Fibroblast of gingiva (primary cell): ENCODE measurements around the gene GALM.
A peak's percentile ranks its signal among the peaks of the same experiment; 100 is the strongest.
"Not testable (repeated sequence)": the region's sequence is repeated elsewhere in the genome, so short reads cannot be mapped to it uniquely, and the experiment has no call there.

Experiments used
- DNase-seq: peaks from one replicate; pipeline ENCODE4 v3.0.0-alpha.2; 2011; ENCODE audit warnings: low read depth

The GALM gene

GRCh38 chr2:38742797-38743559, 77.1 kb downstream of the GALM start:
- DNase-seq, result no peak

DNA sequence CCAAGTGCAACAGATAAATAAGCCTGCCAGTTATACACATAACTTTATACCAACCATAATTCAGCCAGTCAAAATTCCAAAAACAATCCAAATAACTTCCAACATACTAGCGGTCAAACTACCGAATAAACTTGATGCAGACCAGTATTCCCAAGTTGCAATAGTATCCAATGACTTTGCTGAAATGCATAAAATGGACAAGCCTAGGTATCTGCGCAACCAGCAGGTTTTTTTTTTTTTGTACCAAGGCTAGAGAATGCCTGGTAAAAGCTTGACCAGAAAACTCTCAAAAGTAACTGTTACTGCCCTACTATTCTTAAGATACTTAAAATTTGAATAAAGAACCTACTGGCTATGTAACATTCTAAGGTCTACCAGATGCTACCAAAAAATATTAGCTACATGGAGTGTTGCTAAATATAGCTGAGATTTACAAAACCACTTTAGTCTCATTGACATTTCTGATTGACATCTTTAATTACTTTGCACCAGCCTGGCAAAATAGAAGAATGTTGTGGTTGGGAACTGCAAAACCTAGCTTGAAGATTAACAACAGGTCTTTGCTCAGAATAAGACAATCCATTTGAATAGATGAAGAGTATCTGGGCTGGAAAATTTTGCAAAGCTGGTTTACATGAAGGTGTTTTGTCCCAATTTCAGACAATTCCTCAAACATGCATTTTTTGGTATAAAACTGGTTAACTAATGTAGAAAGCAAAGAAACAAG, 77.9 kb downstream of the GALM start:
- DNase-seq, result no peak

DNA sequence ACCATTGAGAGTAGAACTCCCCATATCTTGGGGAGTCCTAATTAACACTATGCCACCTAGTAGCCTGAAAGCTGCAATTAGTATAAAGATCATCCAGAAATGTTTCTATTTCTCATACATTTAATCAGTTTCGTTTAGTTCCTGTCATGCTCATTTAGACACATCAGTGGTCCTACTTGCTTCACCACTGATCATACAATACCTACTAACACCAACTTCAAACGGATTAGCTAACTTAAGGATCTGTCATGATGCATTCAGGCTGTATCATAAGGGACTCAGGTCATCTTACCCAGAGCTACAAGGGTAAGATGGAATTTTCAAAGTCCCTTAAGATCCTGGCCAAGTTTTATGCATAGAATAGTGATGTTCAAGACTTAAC, 78.5 kb downstream of the GALM start:
- DNase-seq, result no peak

- DNase-seq, result no peak
Observed at GRCh38 chr2:38745267-38745666, 79.4 kb downstream of the GALM start.

- DNase-seq, result no peak
Observed at GRCh38 chr2:38747007-38747424, 81.1 kb downstream of the GALM start.

DNA sequence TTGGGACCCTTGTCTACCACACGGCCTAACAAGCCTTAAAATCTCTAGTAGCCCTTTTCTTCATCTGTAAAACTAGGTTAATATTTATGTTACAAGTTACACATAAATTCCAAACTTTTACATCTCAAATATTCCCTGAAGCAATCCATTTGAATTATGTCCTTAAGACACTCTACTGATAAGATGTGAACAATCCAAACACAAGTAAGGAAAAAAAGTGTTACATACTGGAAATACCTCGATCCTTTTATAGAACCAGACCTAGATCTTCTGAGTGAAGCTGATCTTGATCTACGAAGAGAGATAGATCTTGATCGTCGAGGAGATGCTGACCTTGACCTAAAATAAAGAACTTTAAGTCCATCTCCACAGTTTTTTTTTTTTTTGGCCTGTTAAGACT, 81.9 kb downstream of the GALM start:
- no peak for DNase-seq

DNA sequence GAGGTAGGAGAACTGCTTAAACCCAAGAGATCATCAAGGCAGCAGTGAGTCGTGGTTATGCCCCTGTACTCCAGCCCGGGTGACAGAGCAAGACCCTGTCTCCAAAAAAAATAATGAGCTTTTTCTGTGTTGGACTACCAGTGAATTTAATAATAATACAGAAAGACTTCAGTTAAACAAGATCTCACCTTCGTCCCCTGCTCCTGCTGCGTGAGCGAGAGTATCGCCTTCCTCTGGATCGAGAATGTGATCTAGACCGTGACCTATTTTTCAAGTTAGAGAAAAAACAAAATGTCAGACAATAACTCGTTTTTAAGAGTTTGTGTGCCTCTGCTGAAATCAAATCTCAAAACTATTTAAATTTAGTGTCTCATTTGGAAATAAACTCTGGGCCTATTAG, 82.5 kb downstream of the GALM start:
- no peak for DNase-seq

DNA sequence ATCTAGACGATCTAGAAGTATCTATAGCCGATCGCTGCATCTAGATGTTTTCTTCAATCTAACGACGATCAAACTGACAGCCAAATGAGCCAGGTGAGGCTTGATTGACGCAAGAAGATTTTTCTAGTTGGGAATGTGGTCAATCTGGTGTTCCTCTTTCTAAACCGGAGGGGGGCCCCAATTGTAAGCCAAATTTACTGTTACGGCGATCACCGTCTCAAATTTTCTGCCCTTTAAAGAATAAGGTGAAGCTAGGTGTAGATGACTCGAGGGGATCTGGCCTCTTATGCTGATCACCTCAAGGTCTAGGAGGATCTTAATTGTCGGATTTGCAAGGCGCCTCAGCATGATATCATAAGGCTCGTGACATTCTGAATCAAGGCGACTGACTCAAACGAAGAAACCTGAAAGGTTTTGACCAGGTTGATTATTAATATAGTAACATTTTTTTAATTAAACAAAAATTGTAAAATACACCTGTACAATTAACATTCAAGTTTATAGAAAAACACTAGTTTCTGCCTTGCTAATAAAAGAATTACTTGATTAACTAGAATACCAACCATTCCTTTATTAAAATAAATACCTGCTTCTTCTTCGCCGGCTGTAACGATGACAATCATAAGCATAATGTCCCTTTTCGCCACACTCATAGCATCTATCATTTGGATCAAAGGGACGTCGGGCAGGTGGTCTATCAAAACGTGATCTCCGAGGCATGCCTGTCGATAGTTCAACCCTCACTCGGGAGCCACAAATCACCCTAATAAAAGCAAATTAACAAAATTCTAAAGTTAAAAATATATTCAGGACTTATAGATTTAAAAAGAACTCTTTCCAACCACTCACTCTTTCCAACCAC, 83.3 kb downstream of the GALM start:
- no peak for DNase-seq

DNA sequence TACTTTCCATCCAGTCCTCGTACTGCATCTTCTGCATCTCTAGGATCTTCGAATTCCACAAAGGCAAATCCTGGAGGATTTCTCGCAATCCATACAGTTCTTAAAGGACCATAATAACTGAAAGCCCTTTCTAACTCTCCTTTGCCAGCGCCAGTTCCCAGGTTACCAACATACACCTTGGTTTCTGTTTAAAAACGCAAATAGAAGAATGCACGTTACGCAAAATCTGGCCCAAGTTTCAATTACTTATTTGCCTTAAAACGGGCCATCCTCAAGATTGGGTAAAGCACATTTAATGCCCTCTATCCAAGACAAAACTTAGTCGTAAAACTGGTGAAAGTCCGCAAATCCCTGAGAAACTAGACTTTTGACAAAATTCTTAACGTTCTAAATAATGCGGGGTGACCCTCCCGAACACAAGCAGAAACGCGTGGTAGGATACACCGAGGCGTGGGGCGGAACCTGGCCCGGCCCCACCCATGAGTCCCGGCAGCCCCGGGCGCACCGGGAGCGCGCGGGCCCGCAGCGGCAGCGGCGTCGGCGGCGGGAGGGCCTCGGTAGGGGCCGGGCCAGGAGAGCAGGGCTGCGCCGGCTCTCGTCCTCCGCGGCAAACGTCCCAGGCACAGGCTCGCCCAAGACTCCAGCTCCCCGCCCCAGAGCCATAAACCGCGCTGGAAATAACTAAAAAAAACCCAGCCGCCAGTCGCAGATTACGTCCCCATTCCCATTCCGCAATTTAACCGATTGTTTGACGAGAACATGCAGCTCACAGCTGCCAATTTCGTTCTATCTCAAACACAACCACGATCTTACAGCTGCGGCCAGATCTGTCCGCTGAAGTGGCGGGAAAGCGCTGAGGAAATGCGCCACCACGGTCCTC, 84.3 kb downstream of the GALM start:
- peak; percentile 36 for DNase-seq

DNA sequence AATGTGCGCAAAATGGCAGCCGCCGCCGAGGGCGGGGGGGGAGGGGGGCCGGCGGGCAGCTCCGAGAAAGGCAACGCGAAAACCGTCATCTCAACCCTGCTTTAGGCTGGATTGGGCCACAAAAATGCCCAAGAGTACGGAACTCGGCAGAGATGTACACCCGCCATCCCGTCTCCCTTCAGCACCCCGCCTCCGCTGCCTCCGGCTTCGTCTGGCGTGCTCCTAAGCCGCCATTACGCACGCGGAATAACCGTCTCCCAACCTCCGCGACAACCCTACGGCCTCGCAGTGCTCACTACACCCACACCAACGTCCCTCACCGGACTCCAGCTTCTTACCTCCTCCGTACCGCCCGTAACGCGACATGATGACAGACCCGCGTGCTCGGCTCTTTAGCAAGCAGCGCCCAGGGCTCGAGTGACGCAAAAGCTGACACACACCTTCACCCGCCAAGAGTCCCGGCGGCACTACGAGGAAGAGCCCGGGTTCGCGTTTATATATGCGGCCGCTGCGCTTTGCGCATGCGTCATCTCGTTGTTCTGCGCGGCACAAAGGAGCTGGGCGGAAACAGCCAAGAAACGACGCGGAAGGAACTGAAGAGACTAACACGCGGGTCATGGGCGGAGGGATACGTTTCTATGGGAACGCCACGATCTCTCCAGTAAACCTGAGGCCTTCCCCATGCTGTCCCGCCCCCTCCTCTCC, 85.1 kb downstream of the GALM start, which contains the start of gene SRSF7:
SRSF7 (minus strand) TSS at position 471 of the 705 bp plus-strand sequence; CDS start at position 366, 105 bp downstream.
- DNase-seq, result peak; percentile 100

- no peak for DNase-seq
Observed at GRCh38 chr2:38751596-38752410, 85.9 kb downstream of the GALM start.

GRCh38 chr2:38754049-38754448, 88.1 kb downstream of the GALM start:
- no peak for DNase-seq

DNA sequence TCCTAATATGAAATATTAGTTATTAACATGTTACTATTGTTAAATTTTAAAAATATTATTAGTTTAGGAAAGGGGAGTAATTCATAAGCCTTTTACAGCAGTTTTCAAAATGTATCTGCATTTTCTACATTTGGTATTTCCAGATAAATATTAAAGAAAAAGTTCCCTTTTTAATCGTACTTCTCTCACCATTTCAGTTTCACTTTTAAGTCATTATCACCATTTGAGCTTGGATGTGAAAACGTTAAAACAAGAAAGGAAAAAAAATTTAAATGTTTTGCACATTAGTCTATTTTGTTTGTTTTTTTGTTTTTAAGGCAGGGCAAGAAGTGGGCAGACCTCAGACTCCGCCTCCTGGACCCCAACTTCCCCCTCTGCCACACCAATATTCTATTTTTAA, 88.6 kb downstream of the GALM start:
- DNase-seq, result no peak

DNA sequence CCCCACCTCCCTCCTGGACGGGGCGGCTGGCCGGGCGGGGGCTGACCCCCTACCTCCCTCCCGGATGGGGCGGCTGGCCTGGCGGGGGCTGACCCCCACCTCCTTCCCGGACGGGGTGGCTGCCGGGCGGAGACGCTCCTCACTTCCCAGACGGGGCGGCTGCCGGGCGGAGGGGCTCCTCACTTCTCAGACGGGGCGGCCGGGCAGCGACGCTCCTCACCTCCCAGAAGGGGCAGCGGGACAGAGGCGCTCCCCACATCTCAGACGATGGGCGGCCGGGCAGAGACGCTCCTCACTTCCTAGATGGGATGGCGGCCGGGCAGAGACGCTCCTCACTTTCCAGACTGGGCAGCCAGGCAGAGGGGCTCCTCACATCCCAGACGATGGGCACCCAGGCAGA, 90.0 kb downstream of the GALM start:
- DNase-seq, result not testable (repeated sequence)

- DNase-seq, result no peak
Observed at GRCh38 chr2:38763228-38763627, 97.3 kb downstream of the GALM start.

DNA sequence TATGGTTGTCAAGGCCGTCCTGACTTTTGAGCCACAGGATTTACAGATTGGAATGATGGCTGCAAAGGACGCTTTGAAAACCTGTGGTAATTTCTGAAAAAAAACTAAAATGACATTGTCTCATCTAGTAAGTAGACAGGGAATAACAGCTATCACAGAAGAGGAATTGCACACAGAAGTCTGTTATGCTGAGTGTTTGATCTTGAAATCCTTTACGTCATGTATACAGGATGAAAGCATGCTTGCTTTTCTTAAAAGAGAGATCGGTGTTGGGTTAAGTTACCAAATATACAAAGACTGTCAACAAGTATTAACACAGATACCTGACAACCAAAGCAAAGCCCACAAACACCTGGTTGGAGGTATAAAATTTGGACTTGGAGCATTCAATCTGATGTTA, 97.8 kb downstream of the GALM start:
- no peak for DNase-seq

DNA sequence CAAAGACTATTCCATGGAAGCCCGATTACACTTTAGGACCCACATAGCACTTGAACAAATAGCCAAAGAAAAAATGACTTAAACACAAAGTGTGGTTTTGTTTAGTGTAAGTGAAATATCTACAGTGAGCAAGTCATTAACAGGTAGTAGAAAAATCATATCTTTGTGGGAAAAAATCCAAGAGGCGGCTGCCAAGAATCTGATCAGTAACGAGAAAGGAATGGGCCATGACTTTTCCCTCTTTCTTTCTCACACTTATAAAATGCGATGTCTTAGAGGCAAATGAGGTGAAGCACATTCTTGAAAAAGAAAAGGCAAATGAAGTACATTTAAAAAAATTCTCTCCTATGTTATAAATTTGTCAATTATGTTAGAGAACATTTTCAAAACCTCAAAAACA, 99.2 kb downstream of the GALM start:
- no peak for DNase-seq

- DNase-seq, result no peak
Observed at GRCh38 chr2:38765551-38765950, 99.6 kb downstream of the GALM start.

DNA sequence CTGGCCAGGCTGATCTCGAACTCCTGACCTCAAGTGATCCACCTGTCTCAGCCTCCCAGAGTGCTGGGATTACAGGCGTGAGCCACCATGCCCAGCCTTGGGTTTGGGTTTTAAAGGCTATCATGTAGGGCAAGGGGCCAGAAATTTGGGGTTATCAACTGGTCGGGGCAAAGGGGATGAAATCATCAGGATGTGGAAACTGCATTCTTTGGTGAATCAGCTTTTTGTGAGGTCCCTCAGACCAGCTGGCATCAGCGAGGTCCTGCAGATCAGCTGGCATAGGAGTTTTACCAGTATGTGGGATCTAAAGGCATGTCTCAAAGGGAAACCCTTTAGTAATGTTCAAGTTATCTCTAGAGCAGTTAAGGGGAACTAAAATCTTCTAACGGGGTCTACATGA, 105.7 kb downstream of the GALM start:
- peak; percentile 20 for DNase-seq
